Frontal cortex (tissue), 4 donors: ENCODE measurements around the gene ZBTB38. TPM values are rescaled to one million over a fixed set of nuclear protein-coding genes. Genes with fewer than 3 reads are reported as not detected.

ENCODE experiments used
- DNase-seq, 2 donors: peaks; one replicate each; pipeline ENCODE4 v3.0.0; 2012; ENCODE audit warnings: low spot score in 2 of 2
- FAIRE-seq: peaks from 2 replicates; lab custom pipeline; 2012; peaks lifted over from hg19 to GRCh38; lab: Jason Lieb, UNC
- total RNA-seq: library from RNA; depleted of rRNA; stranded (reverse); fragments of >200 nt; gene quantifications from one replicate; pipeline ENCODE4 v1.2.3, GENCODE V29; 2014
- donor health status: control.
- donor health status: control.
- donor health status: control.

The ZBTB38 gene
- total RNA-seq, 1 donor from 2014 or later = 149 TPM

DNA sequence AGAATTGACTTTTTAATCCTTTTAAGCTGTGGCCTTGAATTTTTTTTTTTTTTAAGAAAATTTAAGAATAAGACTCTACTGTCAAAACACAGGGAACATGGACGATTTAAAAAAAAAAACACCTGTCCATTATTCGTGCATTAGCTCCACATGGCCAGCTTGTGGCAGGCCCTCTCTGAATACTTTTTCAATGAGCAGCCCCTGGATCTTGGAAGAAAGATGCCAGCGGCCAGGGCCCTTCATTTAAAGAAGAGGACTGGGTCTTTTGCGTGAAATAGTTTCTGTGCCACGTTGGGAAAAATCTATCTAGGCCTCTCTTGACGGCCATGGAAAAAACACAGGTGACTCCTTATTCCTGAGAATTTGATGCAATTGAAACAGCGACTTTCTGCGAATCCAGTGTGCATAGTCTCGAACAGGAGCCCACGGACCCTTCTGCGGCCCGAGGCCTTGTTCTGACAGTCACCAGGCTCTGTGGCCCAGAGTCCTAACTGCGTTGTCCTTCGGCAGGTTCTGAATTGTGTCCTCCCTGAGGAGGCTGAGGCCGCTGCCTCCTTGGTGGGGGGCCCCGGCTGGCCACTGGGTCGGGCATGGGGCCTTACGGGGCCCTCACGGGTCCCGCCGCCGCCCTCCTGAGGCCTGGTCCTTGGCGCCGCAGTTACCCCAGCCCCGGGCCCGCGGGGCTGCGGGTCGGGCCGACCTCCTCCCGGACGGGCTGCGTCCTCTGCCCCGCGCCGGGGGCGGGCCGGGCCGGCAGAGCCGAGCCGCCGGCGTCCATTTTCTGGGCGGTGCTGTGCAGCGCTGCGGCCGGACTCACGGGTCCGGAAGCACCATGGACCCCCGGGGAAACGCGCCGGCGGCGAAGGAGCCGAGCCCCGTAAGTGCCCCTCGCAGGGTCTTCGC is 33.5 kb downstream of the ZBTB38 start:
- FAIRE-seq (no peak), DNase-seq (peak; percentile 51 to 71)

DNA sequence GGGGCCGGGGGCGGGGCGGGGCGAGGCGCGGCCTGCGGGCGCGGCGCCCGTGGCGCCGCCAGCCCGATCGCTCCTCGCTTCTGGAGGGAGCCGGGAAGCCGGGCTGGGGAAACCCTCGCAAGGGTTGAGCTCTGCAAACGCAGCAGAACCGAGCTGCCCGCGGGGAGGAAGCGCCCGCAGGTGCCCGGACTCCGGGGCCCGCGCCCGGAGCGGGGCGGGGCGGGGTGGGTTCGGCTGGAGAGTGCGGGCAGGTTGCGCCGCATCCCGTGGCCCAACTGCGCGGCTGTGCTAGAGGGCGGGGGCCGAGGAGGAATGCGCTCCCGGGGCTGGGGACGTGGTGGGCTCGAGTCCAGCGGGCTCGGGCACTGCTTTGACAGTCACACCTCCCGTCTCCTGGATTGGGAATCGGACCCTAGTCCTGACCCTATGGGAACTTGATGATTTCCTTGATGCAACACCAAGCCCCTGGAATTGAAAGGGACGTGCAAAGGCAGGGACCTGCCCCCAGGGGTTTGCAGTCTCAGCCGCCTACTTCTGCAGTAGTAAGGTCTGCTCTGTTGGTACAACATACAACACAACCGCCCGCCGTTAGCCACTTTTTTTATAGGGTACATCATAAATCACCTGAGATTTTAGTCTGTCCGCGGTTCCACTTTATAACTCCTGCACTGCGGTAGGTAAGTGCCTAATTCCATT is 34.3 kb downstream of the ZBTB38 start:
- no peak for FAIRE-seq
- DNase-seq = peak; percentile 65 to 72

DNA sequence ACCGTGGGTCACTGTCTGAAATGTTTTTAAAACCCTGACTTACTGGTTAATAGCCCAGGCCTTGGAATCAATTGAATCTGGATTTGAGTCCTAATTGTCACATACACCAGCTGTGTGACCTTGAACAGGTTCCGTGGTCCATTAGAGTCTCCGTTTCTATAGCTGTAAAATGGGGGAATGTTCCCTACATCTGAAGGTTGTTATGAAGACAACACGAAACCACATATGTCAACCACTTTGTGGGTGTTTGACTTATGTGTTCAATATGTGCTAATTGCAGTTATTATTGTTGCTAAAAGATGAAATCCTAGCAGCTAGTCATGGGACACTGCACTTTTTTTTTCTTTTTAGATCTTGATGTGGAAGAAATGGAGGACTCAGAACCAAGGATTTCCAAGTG is 35.3 kb downstream of the ZBTB38 start:
- DNase-seq = no peak
- no peak for FAIRE-seq

DNA sequence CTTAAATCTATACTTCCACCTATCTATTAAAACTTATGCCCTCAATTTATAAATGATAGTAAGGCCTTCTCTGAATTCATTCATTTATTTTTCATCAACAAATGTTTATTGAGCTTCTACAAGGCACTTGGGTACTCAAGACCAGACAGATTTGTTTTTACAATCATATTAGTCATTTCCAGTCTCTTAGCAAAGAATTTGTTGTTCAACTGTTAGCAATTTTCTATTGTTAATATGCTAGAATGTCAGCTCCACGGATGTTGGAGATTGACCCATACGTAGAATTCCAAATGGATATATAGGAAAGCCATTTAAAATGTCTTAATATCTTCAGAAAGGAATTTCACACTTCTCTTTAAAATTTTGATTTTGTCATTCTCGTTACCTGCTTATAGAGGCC is 36.7 kb downstream of the ZBTB38 start:
- DNase-seq (no peak), FAIRE-seq (no peak)

DNA sequence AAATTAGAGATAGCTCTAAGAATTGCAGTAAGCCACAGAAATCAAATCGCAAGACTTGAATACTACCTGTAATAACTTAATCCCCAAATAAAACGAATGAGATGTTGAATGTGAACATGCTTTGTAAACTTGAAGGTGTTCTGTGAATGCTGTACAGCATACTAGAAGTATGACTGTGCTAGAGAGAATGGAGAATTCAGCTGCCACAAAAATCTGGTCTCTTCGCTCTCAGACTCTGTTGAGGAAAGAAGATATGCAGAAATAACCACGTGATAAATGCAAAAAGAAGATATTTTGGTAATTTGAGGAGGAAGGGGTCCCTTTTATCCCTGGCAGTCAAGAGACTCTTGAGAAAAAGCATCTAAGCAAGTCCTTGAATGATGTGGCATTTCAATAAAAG is 37.3 kb downstream of the ZBTB38 start:
- DNase-seq (no peak), FAIRE-seq (no peak)

DNA sequence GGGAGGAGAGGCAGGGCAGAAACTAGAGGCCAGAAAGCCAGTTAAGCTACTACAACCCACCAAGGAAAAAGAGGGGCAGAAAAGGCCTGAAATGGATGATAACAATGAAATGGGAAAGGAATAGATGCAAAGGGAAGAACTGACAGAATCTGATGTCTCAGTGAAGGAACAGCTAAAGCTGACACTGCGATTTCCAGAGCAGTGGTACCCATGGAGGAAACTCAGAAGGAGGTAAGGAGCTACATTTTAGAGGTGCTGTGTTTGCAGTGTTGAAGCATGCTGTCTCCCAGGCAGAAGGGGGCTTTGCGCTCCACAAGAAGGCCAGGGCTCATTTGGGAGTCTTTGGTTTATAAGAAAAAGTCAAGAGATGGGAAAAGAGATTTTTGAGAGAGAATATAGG is 38.0 kb downstream of the ZBTB38 start:
- DNase-seq (no peak), FAIRE-seq (no peak)

DNA sequence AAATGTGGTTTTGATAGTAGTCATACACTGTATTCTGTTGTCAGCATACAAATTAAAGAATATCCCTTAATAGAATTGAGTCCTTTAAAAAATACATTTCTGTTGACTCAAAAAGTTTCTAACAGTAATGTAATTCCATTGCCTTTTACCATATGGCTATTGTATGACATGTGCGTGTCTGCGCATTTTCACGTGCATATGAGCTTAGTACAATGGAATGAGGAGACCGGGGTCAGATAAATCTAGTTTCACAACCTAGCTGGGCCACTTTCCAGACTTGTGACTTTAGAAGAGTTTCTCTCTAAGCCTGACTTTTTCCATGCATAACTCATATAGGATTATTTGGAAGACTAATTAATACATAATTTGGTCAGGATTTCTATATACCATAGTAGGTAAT is 38.7 kb downstream of the ZBTB38 start:
- DNase-seq = no peak
- FAIRE-seq = no peak

DNA sequence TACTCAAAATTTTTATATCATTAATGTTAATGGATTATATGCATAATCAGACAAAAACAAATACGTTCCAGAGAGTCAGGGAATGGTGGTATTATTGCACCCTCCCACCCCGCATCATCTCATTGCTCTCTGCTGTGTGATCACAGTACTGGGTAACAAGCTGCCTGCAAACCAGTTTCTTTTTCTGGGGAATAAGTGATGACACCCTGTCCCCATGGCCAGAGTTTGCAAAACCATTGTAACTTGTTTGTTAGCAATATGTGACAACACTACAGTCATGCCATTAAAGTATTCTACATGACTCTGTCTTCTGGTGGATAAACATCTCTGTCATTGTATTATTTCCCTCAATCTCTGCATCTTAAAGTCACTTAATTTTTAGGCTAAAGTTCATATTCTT is 39.5 kb downstream of the ZBTB38 start:
- DNase-seq (no peak), FAIRE-seq (no peak)

DNA sequence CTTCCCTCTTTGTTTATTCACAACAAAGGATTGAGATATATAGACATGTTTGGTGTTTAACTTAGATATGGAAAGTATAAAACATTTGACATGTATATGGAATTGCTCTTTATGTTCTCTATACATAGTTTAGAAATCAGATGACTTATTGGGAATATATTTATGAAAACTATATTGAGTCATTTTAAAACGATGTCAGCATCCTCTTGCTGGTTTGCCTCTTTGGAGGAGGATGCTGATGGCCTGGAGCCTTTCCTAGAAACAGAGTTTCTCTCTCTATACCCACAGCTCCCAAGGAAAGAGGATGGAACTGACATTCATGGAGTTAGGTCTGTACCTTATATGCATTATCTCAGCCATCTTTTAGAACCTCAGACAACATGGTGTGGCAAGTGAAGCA is 40.3 kb downstream of the ZBTB38 start:
- DNase-seq (no peak), FAIRE-seq (no peak)

DNA sequence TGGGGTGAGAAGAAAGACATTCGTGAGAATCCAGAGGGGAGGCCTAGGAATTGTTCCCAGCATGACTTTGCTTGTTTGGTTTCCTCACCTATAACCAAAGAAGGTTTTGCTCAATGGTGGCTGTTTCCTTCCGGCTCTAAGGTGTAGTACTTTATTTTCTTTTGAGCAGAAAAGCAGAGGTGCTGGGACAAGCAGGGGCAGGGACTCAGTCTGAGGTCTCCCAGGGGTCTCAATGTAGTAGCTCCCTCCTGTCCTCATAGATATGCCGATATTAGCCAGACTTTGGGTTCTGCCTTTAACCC is 41.6 kb downstream of the ZBTB38 start:
- FAIRE-seq (no peak), DNase-seq (no peak)

DNA sequence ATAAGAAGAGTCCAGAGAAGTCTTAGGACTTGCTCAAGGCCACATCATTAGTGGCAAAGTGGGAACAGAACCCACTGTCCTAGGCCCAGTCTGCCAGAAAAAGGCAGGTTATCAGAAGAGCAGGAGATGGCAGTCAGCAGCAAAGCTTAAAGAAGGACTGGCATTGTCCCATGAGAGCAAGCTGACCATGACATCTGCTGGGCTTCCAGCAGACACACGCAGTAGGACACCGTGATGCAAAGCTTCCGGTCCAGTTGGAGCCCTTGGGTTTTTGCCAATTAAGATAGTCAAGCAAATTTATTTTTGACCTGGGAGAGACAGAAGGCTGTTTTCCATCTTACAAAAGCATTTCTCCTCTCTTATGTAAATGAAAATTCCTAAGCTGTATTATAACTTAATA is 42.1 kb downstream of the ZBTB38 start:
- no peak for FAIRE-seq
- peak in 1 of 2 donors; percentile 32 for DNase-seq

DNA sequence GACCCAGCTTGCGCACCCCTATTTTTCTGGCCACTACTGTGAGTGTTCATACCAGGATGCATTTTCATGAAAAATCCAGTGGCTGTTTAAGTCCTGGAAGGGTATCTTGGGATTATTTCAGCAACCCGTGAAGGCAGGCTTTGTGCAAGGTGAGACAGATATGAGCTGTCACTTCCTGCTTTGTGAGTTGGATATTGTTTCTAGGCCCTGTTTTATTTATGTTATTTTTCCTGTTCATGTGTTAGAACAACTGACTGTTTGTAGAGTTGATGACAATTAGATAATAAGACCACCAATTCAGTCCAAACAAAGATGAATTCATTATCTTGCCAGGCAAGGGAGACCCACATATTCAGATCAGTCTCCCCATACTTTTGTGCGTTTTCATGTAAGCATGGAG is 42.5 kb downstream of the ZBTB38 start:
- FAIRE-seq = no peak
- DNase-seq = no peak

DNA sequence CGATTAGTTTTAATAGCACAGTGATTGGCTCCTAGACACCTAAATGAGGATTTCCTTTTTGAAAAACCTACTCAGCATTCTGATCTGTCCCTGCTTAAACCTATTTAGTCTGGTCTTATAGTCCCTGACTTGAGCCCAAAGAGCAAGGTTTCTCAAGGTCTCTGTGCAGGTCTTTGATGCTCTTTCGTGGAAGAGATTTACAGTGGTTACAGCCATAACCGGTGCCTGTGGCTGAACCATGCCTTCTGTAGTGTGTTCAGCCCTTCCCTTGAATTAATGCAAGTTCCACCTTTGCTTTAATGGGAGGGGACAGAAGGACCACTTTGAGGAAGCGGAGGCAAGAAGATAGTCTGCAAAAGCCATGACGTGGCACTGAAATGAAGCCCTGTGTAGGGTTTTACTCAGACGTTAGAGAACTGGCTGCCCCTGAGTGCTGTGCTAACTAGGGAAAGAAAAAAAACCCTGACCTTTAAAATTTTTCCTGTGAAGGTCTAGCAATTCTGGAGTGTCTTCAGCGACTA is 43.0 kb downstream of the ZBTB38 start:
- no peak for DNase-seq
- no peak for FAIRE-seq

DNA sequence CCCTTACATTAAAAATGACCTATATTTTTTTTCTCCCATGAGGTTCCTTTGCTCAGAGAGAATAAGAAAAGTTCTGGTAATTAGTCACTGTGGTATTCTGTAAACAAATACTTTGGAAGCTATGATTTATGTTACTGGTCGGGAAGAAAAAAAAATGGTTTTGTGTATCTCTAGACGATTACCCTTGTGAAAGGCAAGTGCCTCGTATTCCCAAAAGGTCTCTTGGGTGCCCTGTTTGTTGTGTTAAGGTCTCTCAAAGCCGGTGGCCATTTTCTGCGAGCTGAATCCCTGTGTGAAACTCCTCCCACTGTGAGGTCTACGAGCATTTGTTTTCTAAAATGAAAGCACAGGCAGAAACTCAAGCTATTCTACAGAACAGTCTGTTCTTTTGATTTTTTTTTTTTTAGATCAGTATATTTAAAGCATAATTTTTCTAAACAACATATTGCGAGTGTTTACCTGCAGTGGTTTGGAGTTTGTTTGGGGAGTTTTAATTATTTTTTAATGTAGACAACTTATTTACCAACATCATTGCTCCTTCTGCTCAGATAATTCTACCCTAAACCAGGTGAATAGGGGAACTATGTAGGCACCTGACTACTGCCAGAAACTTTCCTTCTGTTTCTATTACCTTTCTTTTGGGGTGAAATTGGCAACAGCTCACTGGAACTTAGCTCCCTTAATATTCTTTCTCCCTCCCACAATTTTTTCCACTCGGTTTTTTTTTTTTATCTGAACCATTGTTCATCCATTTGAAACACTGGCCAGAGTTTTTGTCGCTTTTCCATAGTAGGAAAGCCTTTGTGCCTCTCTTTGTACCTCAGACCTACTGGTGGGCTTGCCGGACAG is 44.0 kb downstream of the ZBTB38 start:
- DNase-seq (no peak), FAIRE-seq (no peak)

DNA sequence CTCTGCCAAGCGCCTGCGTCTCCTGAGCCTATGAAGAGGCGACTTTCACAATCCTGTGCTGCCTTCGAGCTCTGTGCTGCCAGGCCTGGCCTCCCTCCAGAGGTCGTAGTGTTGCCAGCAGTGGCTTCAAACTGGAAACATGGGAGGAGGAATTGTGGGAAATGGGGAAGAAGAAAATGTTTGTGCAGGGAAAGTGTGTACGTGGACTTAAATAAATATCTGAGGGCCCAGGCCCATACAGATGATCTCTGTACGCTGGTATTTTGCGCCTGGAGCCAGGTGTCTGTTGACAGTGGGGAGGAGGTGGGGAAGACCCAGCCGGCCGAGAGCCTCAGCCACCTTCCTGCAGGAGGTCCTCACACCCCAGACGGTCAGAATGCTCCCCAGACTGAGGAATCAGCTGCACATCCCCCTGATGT is 44.6 kb downstream of the ZBTB38 start:
- DNase-seq = no peak
- no peak for FAIRE-seq

DNA sequence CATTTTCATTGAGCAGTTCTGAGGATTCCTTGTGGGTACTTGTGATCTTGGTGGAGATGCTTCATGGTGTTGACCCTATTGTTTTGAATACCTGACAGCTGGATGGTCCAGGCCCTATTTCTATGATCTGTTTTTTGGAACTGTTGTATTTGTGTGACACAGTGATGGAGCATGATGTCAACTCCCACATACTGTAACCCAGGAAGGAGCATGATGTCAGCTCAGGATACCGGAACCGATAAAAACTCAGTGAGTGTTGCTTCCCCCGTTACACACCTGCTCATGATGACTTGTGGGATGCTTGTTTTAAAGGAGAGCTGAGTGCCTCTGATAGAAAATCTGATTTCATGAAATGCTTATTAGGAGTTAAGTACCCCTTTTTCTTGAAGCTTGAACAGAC is 45.1 kb downstream of the ZBTB38 start:
- no peak for DNase-seq
- no peak for FAIRE-seq

DNA sequence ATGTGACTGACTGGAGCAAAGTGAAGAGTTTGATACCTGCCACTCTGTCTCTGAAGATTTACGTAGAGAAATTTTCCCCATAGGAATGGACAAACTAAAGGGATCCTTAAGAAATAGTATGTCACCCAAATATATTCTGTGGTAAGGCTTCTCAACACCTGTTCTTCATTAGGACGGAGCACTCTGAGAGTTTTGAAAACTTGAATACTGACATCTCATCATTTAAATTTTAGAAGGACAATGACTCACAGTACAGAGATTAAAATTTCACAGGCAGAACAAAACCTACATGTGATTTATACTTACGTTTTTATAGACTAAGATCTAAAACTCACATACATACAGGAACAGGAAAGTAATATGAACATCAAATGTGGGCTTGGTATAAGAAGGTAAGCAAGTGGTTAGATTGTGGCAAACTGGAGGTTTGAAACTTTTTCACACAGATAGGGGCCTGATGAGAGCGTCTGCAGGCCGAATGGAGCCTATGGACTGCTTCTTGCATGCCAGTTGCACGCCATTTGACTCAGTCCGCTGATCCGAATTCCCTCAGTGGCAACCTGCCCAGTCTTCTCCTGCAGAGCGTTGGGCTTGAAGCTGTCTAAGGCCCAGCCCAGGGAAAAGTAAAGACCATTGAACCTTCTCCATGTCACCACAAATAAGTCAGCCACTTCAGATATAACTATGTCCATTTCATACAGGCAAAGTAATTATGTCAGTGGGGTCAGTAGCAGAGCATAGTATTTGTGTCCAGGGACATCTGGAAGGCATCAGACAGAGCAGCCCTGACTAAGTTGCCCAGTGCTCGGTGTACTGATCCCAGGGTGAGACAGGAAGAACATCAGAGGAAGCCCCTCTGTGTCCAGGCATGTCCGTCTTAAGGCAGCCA is 45.7 kb downstream of the ZBTB38 start:
- DNase-seq = no peak
- no peak for FAIRE-seq

DNA sequence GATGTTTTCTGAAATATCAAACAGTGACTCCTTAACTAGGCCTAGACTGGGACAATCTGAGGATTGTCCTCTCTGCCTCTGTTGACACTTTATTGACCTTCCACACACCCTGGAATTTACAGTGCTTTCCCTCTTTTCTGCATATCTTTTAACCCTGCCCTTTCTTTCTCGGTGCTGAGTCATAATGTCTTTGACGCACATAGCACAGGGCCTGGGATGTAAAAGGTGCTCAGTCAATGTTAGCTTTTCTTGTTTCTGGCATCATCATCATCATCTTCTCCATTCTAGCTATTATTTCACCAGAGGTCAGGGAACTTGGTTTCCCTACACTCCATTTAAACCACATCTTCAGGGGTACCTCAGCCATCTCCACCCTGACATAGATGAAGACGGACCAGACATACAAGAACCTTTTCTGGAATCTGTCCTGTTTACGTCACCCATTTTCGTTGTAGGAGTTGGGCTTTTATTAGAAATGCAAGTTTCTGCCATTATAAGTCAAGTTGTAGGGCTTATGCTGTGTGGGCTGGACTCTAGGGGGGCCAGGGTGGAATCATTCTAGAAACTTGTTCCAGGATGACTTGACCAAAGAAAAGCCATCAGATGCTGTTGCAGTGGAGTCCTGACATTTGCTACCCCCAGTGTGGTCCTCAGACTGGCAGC is 46.6 kb downstream of the ZBTB38 start:
- DNase-seq (no peak), FAIRE-seq (no peak)

DNA sequence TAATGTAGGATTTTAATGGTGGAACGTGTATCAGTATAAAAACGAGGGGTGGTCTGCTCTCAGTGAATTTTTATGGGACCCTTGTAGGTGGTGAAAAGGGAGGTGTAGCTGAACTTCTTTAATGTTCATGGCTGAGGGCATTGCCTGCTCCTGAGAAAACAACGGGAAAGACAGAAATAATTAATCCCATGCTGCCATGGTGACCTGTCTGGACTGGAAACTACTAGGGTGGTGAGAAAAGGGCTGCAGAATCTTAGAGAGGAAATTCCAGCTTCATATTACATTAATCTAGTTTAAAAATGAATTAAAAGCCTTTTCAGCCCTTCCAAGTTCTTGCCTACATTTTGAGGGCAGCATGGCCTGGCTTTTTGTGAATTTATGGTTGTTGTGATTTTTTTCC is 47.6 kb downstream of the ZBTB38 start:
- DNase-seq (no peak), FAIRE-seq (no peak)
